Ishikawa (cell line): ENCODE data around the gene POU2F1.

Experiments used
- CEBPB ChIP-seq: IDR thresholded peaks from 2 replicates; pipeline ENCODE4 v1.6.1; 2012
- CREB1 ChIP-seq: IDR thresholded peaks from 2 replicates; pipeline ENCODE4 v1.6.1; 2012; ENCODE audit warnings: low read depth
- EP300 ChIP-seq: IDR thresholded peaks from 2 replicates; pipeline ENCODE4 v1.6.1; 2012; ENCODE audit warnings: borderline replicate concordance
- NFIC ChIP-seq: IDR thresholded peaks from 2 replicates; pipeline ENCODE4 v1.6.1; 2012
- RAD21 ChIP-seq: IDR thresholded peaks from 2 replicates; pipeline ENCODE4 v1.6.1; 2012; ENCODE audit warnings: low read depth
- TAF1 ChIP-seq: IDR thresholded peaks from 2 replicates; pipeline ENCODE4 v1.6.1; 2012; ENCODE audit warnings: low read depth, mild to moderate bottlenecking
- TCF12 ChIP-seq: IDR thresholded peaks from 2 replicates; pipeline ENCODE4 v1.6.1; 2012; ENCODE audit warnings: low read depth
- TEAD4 ChIP-seq: IDR thresholded peaks from 2 replicates; pipeline ENCODE4 v1.6.1; 2012
- YY1 ChIP-seq: IDR thresholded peaks from 2 replicates; pipeline ENCODE4 v1.6.1; 2012; ENCODE audit warnings: low read depth
- ZBTB7A ChIP-seq: IDR thresholded peaks from 2 replicates; pipeline ENCODE4 v1.6.1; 2012; ENCODE audit warnings: low read depth
- TF ChIP-seq, protein P1 (sequence below): IDR thresholded peaks from 2 replicates; pipeline ENCODE4 v1.6.1; 2012
- TF ChIP-seq, protein P2 (sequence below): IDR thresholded peaks from 2 replicates; pipeline ENCODE4 v1.6.1; 2012; ENCODE audit warnings: low read depth, mild to moderate bottlenecking
- TF ChIP-seq, protein P3 (sequence below): IDR thresholded peaks from 2 replicates; pipeline ENCODE4 v1.6.1; 2012

DNA sequence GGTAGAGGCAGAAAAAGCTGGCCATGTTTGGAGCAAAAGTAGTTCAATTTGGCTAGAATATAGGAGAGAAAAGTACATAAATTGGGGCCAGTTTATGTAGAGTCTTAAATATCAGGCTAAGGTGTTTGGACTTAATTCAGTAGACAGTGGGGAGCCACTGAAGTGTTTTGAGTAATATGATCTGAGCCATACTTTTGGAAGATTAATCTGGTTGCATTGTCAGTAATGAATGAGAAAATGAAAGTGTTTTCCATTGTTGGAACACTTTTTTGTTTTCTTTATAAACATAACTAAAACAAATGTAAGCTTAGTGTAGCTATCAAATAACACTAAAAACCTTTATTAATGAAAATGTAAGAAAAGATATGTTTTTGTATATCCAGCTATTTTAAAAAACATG lies 42.1 kb downstream of the POU2F1 start:
- TF ChIP-seq RAD21 (no peak), EP300 (no peak), NFIC (no peak), CEBPB (no peak), CREB1 (no peak), TAF1 (no peak), TEAD4 (no peak), TCF12 (no peak), YY1 (no peak), ZBTB7A (no peak)
- TF ChIP-seq, protein P1, sequence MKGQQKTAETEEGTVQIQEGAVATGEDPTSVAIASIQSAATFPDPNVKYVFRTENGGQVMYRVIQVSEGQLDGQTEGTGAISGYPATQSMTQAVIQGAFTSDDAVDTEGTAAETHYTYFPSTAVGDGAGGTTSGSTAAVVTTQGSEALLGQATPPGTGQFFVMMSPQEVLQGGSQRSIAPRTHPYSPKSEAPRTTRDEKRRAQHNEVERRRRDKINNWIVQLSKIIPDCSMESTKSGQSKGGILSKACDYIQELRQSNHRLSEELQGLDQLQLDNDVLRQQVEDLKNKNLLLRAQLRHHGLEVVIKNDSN = no peak
- TF ChIP-seq, protein P2, sequence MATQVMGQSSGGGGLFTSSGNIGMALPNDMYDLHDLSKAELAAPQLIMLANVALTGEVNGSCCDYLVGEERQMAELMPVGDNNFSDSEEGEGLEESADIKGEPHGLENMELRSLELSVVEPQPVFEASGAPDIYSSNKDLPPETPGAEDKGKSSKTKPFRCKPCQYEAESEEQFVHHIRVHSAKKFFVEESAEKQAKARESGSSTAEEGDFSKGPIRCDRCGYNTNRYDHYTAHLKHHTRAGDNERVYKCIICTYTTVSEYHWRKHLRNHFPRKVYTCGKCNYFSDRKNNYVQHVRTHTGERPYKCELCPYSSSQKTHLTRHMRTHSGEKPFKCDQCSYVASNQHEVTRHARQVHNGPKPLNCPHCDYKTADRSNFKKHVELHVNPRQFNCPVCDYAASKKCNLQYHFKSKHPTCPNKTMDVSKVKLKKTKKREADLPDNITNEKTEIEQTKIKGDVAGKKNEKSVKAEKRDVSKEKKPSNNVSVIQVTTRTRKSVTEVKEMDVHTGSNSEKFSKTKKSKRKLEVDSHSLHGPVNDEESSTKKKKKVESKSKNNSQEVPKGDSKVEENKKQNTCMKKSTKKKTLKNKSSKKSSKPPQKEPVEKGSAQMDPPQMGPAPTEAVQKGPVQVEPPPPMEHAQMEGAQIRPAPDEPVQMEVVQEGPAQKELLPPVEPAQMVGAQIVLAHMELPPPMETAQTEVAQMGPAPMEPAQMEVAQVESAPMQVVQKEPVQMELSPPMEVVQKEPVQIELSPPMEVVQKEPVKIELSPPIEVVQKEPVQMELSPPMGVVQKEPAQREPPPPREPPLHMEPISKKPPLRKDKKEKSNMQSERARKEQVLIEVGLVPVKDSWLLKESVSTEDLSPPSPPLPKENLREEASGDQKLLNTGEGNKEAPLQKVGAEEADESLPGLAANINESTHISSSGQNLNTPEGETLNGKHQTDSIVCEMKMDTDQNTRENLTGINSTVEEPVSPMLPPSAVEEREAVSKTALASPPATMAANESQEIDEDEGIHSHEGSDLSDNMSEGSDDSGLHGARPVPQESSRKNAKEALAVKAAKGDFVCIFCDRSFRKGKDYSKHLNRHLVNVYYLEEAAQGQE = no peak
- TF ChIP-seq, protein P3, sequence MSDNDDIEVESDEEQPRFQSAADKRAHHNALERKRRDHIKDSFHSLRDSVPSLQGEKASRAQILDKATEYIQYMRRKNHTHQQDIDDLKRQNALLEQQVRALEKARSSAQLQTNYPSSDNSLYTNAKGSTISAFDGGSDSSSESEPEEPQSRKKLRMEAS = no peak
